Activated CD4-positive, alpha-beta T cell treated with anti-CD3 and anti-CD28 coated beads, Interleukin-2, amount 50 U/mL, for 48 hours (primary cell): ENCODE results near the gene GPRC5A.

Experiments used
- DNase-seq, 2 experiments: peaks; one replicate each; pipeline ENCODE4 v3.0.0-alpha.2; 2020

The GPRC5A gene

DNA sequence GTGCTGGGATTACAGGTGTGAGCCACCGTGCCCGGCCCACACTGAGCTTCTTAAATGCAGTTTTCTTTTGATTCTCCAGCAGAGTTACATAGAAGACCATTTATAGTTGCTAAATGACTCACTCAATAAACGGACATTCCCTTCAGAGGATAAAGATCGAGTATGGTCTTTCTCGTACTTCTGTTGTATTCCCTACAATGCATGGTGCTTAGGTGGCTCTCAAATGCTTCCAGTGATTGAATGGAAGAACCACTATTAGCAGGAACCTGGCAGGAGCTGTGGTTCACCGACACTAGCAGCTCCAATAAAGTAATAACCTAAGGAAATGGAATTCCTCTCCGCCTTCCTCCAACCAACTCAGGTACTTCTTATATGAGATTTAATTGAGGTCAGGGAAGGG, 3.9 kb upstream of the GPRC5A start:
- DNase-seq: no peak

DNA sequence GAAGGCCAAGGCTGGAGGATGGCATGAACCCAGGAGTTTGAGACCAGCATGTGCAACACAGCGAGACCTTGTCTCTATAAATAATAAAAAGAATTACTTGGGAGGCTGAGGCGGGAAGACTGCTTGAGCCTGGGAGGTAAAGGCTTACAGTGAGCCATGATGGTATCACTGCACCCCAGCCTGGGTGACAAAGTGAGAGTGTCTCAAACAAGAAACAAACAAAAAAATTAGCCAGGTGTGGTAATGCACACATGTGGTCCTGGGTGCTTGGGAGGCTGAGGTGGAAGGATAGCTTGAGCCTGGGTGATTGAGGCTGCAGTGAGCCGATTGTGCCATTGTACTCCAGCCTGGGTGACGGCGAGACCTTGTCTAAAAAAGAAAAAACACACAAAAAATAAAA, 1.7 kb upstream of the GPRC5A start:
- DNase-seq: no peak

DNA sequence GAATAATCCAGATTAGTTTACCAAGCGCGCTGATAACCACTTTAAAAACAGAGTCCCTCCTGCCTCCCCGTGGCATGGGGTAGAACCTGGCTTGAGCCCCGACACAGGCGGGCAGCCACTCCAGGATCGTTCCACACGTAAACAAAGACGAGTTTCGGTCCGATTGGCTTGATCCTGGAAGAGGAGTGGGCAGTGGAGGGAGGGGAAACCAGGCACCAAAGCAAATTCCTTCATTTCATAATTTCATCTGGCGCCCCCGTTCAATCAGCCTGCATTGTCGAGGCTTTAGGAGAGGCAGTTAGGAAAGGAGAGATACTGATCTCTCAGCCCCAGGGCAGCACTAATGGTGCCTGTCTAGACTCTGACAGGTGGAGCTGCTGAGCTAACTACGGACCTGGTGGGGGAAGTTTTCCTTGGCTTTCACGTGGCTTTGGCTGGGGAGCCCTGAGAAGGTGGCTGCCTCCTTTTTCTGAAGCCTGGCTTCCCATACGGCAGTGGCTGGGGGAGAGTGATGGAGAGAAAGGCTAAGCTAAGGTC, 751 bp upstream of the GPRC5A start:
- DNase-seq: peak; percentile 16 to 38

DNA sequence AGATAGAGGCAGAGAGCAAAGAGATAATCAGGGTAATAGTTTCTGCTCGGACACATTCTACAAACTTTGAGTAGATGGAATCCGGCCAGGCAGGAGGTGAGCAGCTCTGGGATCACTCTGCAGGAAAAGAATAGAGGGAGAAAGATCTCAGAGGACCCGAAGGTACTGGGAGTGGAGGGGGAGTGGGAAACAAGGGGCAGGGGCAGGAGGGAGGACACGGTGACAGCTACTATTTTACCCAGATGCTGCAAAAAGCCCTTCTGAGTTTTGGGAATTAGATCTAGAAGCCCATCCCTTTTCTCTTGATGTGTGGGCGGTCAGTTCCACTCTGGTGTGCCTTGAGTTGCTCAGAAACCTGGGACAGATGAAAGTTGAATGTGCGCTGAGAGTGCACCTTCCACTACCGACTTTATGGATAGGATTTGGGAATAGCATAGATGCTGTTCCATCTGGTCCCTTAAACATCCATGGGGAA, 556 bp downstream of the GPRC5A start:
- no peak for DNase-seq

DNA sequence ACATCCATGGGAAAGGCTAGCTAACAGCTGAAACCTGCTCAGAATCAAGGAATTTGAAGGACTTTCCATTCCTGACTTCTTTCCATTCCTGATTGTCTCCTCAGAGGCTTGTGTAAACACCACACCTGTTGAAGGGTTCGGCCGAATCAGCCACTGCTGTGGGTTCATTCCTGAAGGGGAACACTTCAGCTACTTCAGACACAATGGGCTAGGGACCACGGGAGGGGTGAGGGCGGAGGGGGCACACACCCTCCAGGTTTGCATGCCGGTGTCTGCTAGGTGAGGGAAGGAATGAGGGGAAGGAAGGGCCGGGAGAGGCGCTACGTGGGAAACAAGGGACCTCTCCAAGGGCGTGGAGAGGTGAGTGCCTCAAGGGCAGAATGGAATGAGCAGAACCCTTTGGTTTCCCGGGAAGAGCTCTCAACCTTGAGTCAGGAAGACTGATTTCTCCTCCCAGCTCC, 1.3 kb downstream of the GPRC5A start:
- no peak for DNase-seq

DNA sequence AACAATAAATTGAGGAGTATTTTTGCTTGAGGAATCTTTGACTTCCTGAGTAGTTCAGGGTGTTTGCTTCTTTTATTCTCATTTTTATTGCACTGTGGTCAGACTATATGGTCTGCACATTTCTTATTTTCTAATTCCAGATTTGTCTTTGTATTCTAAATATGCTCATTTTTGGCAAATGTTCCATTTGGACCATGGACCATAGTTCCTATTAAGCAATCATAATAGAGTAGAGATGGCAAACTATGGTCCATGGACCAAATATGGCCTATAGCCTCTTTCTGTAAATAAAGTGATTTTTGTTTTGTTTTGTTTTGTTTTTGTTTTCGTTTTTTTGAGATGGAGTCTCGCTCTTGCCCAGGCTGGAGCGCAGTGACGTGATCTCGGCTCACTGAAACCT, 2.1 kb downstream of the GPRC5A start:
- no peak for DNase-seq

DNA sequence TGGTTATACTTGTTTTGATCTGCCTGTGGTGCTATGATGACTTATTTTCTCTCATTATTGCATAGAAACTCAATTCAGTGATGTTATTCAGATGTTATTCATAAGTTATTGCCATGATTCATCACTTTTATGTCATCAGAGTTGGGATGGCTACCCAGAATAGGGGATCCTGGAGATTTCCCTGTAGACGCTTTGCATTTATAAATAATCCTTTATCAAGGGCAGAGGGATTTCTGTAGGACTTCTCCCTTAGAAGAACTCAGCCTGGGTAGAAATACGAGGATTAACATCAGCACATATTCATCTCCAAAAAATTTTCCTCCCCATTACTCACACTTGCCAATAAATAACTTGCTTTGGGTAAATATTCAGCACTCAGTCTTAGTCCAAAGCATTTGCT, 4.9 kb downstream of the GPRC5A start:
- no peak for DNase-seq

DNA sequence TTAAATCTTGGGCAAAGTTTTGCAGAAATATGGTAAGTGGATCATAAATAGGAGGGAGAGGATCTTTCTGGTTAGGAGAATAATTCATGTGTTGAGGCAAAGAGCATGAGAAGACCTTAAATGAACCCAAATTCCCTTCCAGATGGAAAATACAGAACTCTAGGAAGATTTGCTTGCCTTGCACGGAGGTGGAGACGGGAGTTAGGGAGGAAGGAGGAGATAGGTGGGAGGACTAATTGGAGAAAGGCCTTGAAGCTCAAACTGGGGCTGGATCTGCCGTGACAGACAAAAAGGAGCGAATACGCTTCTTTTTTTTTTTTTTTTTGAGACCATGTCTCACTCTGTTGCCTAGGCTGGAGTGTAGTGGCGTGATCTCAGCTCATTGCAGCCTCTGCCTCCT, 5.9 kb downstream of the GPRC5A start:
- no peak for DNase-seq

DNA sequence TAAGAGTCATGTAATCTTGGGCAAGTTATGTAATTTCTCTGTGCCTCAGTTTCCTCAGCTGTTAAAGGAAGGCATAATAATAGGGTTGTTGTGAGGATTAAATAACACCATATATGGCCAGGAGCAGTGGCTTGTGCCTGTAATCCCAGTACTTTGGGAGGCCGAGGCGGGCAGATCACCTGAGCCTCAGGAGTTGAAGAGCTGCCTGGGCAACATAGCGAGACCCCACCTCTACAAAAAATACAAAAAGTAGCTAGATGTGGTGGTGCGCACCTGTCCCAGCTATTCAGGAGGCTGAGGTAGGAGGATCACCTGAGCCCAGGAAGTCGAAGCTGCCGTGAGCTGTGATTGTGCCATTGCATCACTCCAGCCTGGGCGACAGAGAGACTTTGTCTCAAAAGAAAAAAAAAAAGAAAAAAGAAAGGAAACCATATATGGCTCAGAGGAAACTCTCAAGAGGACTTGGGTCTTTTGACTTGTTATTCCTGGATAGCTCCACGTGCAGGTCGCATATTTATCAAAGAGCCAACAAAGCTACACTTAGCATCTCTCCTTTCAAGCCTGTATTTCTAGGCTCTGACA, 6.9 kb downstream of the GPRC5A start:
- no peak for DNase-seq

DNA sequence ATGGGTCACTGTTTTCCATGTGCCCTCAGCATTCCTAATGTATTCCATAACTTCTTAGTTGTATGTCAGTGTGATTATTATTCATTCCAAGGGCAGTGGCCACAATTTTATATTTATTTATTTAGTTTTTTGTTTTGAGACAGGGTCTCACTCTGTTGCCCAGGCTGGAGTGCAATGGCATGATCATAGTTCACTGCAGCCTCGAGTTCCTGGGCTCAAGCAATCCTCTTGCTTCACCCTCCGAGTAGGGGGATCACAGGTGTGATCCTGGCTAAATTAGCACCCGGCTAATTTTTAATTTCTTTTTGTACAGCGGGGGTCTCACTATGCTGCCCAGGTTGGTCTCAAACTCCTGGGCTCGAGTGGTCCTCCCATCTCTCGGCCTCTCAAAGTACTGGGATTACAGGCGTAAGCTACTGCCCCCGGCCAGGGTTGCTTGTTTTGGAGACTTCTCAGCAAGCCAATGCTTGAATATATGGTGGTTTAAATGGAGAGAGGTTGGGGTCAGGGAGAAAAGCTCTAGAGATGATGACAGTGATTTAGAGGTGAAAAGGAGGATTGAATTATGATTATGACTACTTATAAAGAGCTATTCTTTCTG, 7.6 kb downstream of the GPRC5A start:
- DNase-seq: no peak

DNA sequence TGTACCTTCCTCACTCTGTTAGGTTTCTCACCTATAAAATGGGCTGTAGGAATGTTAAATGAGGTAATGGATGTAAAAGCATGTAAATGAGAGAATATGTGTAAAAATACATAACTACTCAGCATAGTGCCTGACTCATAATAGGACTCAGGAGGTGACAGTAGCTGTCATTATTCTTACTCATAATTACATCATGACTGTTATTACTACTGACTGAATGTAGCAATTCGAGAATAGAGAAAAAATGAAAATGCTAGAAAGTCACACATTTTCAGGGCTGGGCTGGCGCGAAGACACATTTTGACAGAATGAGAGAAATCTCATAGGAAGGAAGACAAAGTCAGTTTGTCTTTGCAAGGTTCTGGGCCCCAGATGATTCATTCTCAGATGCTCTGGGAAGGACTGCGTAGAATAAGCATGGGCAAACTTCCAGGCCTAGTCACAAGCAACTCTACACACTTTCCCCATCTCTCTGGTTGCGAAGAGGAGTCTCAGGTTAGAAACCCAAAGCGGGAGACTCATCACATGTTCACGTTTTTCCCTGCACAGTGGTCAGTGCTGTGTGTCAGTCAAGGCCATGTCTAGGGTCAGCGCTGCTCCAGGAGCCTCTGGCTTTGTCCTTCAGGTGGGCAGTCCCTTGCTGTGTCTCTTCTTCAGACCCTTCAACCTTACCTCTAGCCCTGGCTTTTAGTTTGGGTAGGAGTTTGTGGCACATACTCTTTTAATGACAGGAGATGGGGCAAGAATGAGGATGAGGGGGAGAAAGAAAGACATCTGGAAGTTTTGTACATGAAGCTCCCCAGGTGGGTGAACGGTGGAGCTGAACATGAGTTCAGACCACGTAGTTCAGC, 8.4 kb downstream of the GPRC5A start:
- peak; percentile 64 to 77 for DNase-seq

DNA sequence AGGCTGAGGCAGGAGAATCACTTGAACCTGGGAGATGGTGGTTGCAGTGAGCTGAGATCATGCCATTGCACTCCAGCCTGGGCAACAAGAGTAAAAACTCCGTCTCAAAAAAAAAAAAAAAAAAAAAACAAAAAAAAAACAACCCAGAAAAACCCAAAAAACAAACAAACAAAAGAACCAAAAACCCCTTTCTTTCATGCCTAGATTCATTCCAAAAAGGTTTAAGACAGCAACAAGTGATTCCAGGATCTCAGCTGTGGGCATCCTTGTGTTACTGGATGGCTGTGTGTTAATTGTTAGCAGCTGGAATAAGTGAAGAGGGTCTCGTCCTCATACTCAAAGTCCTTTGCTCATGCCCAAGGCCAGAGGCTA, 9.4 kb downstream of the GPRC5A start:
- no peak for DNase-seq

DNA sequence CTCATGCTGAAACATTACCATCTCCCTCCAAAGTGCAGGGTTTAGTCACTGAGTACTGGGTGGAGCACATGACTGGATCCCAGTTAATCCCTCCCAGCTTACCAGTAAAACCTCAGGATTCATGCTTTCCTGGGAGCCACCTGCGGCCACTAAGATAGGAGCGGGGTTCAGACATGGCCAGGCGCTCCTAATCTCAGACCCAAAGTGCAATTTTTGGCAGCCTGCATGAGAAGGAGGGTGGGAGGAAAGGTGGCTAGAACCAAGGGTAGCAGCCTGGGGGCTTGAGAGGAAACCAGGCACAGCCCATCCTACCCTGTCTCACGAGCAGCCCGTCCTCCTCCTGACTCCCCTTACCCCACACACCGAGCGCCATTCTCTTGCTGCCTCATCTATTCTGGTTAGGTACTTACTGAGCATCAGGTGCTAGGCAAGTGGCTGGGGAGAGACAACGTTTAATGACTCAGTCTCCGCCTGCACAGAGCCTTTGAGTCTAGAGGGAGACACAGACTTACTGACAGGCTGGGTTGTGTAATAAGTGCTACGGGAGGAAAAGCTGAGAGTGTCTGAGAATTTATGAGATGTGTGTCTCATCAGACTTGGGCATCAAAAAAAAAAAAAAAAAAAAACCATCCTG, 9.9 kb downstream of the GPRC5A start:
- DNase-seq: peak in 1 of 2 experiments; percentile 30

DNA sequence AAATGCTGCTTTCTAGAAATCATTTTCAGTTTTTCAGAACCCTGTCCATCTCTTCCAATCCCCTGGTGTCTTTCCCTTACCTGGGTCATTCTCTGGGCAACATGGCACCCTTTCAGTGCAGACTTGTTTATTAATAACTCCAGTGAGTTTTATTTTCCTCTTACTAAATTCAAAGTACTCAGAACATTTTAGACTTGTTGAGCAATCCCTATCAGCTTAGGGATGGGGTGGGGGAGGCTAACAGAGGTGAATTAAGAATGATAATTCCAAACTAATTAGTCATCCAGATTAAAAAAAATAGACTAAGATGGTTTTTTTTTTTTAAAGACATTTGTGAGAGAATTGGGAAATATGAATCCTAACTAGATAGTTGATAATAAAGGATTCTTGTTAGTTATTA, 10.7 kb downstream of the GPRC5A start:
- DNase-seq: no peak

DNA sequence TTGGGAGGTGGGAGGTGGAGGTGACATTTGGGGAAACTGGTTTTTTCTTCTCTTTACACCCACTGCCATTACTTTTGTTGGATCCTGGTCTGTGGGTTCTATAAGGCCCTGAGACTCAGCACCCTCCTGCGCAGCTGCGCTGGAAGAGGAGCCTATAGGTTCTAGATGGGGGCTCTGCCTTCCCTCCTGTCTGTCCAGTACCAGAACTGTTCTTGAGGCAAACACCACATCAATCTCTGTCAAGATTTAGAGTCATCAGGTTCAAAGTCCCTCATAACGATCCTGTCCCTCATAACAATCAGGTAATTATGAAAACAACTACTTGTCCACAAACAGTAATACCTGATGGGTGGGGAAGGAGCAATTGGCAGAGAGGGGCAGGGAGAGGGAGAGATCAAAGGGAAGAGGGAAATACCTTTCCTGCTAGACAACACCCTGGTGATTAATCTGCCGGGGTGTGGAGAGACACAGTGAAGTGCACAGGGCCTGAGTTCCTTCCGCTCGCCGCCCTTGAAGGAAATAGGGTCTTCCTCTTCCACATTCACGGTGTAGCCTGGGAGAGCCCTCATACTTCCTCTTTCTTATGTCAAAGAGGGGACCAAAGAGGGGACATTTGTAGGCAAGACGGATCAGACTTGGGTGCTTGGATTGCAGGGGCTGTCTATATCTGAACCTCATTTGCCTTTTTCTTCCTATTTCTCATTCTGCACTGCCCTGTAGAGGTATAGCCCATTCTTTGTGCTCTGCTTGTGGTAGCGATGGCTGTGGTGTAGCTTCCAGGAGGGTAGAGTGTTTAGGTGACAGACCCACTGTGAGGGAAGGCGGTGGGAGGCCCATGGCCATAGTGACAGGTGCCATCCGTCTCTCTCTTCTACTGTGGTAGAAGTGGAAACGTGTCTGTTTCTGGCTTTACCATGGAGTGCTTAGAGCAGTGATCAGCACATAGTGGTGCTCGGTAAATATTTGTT, 12.6 kb downstream of the GPRC5A start:
- no peak for DNase-seq

DNA sequence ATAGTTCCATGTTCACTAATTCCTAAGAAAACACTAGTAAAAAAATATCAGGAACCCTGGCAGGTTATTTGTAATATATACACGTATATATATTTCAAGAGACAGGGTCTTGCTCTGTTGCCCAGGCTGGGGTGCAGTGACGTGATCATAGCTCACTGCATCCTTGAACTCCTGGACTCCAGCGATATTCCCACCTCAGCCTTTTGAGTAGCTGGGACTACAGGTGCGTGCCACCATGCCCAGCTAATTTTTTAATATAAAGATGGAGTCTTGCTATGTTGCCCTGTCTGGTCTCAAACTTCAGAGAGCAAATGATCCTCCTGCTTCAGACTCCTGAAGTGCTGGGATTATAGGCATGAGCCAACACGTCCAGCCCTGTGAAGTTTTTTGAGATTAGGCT, 16.2 kb downstream of the GPRC5A start:
- DNase-seq: no peak

DNA sequence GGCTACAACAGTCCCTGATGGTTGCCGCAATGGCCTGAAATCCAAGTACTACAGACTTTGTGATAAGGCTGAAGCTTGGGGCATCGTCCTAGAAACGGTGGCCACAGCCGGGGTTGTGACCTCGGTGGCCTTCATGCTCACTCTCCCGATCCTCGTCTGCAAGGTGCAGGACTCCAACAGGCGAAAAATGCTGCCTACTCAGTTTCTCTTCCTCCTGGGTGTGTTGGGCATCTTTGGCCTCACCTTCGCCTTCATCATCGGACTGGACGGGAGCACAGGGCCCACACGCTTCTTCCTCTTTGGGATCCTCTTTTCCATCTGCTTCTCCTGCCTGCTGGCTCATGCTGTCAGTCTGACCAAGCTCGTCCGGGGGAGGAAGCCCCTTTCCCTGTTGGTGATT, 16.9 kb downstream of the GPRC5A start:
- DNase-seq: no peak

DNA sequence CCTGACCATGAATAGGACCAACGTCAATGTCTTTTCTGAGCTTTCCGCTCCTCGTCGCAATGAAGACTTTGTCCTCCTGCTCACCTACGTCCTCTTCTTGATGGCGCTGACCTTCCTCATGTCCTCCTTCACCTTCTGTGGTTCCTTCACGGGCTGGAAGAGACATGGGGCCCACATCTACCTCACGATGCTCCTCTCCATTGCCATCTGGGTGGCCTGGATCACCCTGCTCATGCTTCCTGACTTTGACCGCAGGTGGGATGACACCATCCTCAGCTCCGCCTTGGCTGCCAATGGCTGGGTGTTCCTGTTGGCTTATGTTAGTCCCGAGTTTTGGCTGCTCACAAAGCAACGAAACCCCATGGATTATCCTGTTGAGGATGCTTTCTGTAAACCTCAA, 17.3 kb downstream of the GPRC5A start:
- DNase-seq: no peak

DNA sequence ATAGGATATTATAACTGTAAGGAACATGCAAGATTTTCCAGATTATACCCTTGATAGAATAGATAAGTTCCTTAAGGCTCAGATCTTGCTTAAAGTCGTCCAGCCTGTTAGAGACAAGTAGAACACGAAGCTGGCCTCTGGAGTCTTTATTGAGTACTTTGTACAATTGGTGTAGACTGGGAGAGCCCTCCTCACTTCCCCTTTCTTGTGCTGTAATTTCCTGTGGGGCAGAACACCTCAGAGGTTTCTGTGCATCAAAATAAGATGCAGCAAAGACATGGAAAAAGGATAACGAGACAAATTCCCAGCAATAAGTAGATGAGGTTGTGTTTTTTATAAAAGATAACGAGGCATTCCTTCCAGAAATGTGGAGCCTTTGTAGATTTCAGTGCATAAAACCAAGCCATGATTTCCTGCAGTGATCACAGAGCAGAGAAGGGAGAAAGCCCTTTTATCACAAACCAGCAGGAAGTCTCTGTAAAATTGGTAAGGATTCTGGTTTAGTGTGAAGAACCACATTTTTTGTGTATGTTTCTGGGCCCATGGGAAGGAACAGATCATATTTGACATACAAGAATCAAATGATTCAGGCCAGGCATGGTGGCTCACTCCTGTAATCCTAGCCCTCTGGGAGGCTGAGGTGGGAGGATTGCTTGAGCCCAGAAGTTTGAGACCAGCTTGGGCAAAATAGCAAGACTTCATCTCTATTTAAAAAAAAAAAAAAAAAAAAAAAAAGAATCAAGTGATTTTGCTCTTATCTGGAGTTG, 18.0 kb downstream of the GPRC5A start:
- no peak for DNase-seq

DNA sequence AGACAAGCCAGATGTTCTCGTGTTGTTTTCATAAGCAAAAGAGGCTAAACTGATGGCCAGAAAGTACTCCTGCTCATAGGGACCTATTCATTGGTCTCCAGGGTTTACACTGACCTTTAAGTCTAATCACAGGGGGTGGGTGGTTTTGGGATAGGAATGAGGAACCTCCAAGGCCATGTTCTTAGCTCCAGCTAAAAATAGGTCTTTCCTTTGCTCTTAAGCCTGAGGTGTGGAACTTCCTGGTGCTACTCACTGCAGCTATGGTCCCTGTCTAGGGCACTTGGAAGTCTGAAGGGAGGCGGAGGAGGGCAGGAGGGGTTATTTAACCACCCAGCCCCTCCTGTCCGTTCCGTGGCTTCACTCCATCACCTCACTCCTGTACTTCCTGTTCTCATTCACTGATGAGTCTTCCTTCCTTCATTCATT, 18.6 kb downstream of the GPRC5A start:
- no peak for DNase-seq

DNA sequence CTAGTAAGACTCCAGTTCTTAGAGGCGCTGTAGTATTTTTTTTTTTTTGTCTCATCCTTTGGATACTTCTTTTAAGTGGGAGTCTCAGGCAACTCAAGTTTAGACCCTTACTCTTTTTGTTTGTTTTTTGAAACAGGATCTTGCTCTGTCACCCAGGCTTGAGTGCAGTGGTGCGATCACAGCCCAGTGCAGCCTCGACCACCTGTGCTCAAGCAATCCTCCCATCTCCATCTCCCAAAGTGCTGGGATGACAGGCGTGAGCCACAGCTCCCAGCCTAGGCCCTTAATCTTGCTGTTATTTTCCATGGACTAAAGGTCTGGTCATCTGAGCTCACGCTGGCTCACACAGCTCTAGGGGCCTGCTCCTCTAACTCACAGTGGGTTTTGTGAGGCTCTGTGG, 21.3 kb downstream of the GPRC5A start:
- DNase-seq: no peak
